Measurements from ENCODE around the gene MAGI1.
"Not testable (repeated sequence)": the region's sequence is repeated elsewhere in the genome, so short reads cannot be mapped to it uniquely, and the experiment has no call there.

The MAGI1 gene

DNA sequence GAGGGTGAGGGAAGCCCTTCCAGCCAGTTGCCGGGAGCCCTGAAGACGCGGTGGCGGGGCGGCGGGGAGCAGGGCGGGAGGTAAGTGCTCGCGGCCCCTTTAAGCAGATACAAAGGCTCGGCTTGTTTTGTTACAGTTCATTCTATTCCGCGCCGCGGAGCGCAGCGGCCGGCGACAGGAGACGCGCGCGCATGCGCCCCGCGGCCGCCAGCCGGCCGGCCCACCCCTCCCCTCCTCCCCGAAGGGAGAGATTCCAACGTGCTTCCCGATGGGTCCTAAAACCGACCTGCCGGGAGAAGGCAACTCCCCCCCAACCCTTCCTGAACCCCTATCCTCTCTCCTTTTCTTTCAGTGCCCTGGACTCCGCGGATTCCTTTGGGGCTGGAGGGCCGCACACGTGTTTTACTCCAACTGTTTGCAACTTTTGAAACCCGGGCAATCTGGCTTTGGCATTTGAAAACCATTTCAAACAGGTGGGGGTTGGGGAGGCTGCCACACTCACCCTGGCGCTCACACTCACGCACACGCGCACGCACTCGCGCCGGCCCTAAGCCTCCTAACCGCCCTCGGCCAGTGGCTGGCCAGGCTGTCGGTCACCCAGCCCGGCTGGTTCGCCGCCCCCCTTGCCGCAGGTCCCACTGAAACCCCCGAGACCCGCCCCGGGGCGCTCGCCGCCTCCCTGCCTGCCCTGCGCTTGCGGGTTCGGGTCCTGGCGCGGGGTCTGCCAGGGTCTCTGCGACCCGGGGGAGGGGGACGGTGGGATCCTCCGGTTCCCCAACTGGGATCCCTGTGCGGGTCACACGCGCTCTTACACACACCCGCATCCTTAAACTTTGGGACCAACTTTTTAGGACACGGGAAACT is at the start of gene MAGI1:
Gene MAGI1, minus strand, starts transcription at position 193 of the 864 bp plus-strand sequence. CDS start 610 bp downstream, outside the sequence.
- peak; percentile 80 for DNase-seq

DNA sequence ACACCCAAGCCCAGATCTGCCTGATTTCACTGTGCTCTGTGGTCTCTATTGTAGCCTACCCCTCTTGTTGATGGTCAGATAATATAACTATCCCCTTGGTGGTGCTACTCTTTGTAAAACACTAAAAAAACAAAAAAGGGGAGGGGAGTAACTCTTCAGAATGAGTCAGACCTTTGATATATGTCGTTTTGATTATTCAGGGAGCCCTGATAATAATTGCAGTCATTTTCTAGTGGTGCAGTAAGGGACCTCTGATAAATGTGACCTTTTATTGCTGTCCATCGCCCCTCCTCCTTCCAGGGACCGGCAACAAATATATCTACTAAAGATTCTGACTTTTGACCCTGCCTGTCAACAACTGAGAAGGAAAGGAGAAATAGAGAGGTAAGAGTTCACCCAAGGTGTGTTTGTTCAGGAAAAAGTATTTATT is 45.1 kb upstream of the MAGI1 start:
- DNase-seq: no peak

DNA sequence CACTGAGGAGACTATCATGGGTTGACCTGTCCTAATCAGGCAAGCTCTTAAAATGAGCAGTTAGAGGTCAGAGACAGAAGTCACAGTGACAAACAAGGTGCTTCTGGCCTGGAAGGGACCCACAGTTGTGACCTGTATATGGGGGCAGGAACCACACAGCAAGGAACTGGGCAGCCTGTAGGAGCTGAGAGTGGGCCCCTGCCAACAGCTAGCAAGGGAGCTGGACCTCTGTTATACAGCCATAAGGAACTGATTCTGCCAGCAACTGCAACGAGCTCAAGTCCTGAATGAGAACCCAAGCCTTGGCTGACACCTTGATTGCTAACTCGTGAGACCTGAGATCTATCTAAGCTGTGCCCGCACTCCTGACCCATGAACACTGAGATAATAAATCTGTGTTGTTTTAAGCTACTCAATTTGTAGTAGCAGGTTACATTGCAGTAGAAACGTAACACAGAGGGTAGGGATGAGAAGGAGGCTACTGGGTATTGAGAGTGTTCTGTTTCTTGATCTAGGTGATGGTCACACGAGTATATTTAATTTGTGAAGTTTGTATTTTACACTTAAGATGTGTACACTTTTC is 44.5 kb upstream of the MAGI1 start:
- DNase-seq: no peak

DNA sequence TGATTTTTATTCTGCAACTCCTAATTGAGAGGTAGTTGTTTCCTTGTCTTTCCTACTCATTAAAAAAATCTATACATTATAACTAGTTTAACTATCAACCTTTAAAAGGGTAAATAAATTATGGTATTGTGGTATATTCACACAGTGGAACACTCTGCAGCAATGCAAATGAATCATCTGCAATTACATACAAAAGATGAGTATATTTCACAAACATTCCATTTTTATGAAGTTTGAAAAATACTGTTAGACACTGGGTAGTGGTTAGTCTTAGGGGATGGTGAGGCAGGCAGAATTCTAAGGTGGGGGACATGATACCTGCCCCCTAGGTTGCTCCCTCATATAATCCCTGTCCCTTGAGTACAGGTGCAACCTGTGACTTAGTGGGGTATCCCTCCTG is 44.0 kb upstream of the MAGI1 start:
- no peak for DNase-seq

DNA sequence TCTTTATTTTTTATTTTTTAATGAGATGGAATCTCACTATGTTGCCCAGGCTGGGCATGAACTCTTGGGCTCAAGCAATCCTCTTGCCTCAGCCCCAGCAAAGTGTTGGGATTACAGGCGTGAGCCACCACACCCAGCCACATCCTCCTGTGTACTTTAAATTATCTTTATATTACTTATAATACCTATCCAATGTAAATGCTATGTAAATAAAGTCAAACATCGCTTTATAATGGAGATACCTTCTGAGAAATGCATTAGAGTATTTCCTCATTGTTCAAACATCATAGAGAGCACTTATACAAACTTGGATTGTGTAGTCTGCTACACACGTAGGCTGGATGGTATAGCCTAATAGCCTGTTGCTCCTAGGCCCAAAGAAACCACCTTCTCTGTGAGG is 41.4 kb upstream of the MAGI1 start:
- DNase-seq: no peak

DNA sequence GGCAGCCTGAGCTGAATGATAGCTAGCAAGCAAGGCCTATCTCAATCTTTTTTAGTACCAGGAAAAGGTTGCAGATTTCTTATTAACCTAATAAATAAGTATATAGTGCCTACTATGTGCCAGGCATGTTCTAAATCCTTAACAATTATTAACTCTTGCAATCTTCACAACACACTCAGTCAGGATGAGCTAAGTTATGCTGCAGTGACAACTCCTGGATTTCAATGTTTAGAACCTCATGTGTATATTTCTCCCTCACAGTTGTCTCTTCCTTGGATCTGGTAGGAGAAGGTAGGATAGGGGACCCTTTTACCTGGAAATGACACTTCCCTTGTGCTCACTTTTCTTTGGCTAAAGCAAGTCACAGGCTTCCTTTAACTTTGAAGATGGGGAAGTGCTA is 39.3 kb upstream of the MAGI1 start:
- DNase-seq: no peak

DNA sequence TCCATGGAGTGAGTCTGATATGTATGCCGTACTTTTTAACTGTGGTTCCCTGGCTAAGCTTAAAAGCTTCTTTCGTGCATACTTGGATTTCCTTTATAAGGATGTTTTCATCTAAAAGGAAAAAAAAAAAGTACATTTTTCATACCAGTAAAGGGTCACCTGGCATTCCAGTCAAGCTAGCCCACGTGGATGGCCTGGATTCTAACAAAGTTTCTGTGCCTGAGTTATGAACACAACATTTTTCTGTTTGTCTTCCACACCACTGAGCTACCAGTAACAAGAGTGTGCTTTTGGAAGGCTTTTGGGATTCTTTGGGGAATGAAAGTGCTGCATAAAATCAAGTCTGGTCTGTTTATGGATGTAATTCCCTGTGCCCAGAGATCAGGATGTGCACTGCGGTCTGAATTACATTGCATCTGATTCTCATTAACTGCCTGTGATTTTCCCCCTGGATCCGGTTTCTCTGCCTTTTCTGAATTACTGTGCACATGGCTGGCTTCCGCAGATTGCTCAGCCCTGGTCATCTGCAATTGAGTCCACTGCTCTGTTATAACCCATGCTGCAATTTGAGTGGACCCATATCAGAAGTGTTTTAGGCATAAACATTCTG is 38.2 kb upstream of the MAGI1 start:
- no peak for DNase-seq

DNA sequence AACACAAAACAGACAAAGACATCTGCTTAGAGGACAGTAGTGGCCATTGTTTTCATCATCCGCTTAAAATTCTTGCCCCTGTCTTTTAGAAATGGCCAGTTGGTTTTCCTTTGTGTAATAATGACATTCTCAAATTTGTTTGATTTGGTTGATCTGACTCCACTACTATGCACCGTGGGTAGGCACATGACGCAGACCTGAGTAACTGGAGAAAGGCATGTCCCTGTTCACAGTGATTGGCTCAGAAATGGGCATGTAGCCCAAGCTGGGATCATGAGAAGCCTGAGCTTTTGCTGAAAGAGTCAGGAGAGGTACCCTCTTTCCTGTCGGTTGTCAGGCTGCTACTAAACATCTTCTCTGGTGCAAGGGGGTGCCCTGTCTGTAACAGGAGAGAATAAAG is 36.6 kb upstream of the MAGI1 start:
- no peak for DNase-seq

DNA sequence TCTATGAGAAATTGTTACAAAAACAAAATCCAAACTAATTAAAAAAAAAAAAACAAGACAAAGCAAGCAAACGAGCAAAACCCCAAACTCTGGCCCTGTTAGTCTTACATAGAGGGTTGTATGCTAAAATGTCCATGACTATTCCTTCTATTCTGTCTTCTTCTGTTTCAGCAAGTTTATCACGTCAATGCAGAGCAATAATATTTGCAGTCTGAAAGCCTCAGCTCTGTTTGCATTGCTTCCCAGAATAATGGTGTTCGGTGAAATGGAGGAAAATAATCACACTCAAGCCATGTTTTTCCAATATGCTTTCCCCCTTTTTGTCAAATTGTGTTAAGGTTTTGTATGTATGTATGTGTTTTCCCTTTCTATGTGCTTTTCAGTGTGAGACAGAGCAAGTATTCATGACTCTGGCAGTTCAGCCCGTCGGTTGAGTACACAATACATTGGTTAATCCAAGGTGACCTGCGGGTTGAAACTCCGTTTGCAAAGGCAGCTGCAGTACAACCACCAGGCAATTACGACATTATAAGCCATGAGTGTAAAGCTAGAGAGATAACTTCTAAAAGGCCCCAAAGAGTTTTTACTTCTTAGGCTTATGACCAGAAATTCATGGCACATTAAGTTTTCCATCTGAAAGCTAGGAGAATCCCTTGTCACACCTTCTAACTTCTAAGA is 34.9 kb upstream of the MAGI1 start:
- no peak for DNase-seq

DNA sequence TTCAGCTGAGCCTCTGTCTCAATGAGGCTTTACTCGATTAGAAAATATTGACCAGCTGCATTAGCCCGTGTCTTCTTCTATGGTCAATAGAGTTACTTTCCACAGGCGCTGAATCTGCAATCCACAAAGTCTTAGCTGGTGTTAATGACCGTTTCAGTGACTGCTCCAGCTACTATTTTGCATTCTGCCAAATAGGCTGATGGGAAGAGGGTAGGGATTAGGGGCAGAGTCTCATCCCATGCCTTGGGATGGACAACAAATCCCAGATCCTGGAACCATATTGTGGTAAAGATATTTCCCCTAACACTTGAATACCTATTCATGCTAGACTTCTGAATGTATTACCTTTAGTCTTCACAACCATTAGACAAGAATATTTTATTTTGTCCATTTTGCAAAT is 29.5 kb upstream of the MAGI1 start:
- DNase-seq: no peak

DNA sequence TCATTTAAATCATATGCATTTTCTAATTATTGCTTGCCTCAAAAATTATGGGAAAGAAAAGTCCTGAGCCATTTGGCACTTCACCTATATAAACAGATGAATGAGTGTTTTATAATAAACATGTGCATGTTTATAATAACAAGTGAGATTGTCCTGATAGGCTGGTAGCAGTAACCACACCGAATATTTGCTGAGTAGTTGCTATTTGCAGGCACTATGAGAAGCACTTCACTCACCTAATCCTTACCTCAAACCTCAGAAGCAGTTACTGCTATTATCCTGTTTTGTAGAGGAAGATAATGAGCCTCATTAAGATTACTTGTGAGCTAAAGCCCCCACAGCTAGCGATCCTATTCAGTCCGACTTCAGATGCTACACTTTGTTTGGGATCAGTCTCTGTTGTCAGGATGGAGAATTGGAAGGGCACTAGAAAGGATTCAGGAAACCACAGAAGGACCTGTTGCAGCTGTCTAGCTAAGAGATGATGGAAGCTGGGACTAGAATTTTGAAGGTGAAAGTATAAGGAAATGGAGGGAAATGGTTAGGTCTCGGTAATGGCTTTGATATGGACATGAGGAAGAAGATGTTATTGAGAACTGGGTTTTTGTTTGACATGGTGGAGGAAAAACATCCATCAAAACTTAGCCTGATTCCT is 28.4 kb upstream of the MAGI1 start:
- DNase-seq: no peak

DNA sequence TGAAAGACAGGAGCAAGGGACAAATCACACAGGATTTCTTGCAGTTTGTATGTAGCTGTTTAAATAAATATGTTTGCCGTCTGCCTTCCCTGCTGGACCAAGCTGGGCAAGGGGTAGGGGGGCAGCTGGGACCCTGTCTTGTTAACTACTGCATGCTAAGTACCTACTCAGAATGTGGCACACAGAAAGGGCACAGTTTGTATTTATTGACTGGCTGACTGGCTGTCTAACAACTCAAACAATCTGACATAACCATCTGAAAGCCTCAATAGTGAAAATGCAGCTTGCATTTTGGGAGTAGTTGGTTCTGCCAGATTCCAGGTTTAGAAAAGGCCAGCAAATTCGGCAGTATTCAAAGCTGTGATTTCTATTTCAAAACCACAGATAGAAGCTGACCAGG is 16.6 kb upstream of the MAGI1 start:
- no peak for DNase-seq

DNA sequence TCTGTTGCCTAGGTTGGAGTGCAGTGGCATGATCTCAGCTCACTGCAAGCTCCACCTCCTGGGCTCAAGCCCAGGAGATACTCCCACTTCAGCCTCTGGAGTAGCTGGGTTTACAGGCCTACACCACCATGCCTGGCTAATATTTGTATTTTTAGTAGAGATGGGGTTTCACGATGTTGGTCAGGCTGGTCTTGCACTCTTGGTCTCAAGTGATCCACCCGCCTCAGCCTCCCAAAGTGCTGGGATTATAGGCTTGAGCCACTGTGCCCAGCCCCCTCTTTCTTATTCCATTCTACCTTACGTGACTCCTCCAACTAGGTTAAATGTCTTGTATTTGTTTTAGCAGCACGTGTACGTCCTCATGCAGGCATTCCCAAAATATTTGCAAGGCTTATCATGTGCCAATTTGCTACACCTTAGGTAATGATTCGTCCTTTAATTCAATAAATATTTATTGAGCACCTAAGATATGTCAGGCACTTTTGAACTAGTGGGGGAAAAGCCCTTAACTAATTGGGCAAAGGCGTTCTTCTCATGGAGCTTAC is 14.9 kb upstream of the MAGI1 start:
- DNase-seq: no peak

DNA sequence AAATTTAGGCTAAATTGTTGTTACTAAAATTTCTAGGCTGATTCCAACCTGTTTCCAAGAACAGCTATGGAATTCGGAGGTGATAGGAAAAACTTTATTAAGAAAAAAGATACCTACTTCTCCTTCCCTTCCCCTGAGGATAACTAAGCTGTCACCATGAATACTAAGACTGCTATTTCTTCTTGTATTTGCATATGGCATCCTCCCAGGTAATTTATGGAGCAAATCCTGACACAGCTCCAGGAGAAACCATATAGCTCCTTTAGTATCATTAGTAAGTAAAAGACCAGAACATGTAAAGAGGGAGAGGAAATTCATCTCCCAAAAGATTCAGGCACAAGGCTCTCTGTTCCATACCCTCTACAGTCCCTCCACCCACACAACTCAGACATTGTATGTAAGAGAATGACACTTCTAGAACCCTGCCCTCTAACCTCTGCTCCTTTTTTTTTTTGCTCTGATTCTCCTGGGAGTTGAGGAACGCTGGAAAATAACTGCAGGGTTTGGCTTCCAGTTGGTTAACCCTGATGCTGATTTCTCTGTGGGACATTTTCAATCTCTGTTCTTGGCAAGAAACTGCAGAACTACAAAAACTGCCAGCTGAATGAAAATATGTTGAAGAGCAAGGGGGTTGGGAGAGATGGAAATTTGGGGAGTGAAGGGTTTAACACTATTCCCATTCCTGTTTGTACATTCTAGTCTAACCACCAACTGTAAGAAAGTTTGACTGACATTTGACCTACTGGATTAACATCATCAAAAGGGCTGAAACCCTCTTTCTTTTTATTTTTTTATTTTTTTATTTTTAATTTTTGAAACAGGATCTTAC is 14.2 kb upstream of the MAGI1 start:
- no peak for DNase-seq

DNA sequence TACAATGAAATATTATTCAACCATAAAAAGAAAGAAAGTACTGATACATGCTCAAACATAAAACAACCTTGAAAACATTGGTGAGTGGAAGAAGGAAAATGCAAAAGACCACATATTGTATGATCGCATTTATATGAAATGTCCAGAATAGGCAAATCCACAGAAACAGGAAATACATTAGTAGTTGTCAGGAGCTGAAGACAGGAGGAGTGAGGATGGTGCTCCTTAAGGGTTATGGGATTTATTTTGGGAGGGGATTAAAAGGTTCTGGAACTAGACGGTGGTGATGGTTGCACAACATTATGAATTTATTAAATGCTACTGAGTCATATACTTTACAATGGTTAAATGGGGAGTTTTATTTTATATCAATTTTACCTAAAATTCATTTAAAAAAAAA is 12.1 kb upstream of the MAGI1 start:
- no peak for DNase-seq

DNA sequence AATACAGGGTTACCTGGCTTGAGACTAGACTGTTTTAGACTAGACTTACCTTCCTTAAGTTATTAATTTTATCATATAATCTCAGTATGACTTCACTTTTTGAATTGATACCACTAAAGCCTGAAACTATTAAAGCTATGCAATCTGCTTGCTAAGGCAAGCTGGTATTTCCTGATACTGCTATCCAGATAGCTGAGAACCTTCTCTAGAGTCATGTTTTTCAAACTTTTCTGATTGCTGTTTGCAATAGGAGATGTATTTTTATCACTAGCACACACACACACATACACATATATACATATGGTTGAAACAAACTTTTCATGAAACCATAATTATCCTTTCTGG is 9.3 kb upstream of the MAGI1 start:
- no peak for DNase-seq

DNA sequence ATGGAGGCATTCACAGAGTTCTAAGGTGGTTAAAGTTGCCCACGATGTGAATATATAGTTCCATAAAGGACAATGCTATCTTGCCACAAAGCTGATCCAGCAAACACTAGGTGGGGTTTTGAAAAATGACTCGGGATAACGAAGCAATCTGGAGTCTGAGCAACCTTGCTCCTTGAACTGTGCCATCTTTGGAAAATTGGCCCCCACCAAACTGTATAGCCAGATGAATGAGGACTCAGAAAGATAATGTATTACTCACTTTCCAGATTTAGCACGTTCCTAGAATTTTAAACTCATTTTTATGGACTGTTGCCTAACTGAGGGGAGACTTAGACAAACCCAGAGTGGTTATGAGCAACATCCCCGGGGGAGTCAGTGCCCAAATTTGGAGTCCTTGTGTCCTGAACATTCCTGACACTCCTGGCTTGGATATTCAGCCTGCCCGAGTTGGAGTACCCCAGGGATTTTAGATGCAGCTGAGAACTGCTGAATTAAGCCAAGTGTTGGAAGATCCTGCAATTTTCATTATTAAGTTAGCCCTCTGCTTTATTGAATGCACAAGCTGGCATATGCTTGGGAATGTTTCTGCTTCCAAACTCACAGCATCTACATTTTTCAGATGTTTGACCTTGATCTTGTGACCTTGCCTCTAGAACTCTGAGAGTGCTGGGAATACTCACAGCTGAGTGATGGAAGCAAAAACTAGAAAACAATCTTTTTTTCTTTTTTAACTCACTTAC is 8.8 kb upstream of the MAGI1 start:
- no peak for DNase-seq

DNA sequence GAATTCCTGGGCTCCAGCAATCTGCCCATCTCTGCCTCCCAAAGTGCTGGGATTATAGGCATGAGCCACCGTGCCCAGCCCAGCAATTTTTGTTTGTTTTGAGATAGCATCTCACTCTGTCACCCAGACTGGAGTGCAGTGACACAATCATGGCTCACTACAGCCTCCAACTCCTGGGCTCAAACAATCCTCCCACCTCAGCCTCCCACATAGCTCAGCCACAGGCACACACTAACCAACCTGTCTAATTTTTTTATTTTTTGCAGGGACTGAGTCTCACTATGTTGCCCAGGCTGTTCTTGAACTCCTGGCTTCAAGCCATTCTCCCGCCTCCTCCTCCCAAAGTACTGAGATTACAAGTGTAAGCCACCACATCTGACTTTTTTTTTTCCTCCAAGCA is 7.6 kb upstream of the MAGI1 start:
- DNase-seq: not testable (repeated sequence)

DNA sequence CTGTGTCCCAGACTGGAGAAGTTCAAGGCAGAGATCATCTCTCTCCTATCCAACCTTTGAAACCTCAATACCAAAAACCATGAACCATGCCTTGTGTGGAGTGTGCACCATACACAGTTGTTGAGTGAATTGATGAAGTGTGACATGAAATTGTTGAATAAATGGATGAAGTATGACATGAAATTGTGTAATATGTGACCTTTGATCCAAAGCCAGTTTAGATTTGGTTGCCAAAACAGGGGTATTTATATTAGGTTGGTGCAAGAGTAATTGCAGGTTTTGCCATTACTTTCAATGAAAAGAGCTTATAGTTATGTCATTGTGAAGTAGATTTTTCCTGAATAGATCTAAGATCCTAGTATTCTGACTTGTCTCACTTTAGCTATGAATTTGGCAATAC is 3.1 kb upstream of the MAGI1 start:
- DNase-seq: no peak

DNA sequence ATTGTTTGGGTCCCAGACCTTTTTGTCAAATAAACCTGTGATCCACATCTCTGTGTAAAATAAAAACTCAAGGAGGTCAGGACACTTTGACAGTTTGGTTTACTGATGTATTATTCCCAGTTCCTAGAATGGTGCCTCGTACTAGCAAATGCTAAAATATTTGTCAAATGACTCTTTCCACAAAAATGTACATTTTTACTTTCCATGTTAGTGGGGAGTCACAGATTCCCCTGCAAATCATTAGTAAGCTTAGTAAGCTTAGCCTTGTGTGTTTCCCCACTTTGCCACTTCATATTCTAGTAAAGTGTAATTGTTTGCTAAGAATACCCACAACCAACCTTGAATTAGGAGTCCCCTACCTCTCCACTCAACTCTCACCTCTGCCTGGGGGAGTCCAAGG is 2.4 kb upstream of the MAGI1 start:
- DNase-seq: no peak

DNA sequence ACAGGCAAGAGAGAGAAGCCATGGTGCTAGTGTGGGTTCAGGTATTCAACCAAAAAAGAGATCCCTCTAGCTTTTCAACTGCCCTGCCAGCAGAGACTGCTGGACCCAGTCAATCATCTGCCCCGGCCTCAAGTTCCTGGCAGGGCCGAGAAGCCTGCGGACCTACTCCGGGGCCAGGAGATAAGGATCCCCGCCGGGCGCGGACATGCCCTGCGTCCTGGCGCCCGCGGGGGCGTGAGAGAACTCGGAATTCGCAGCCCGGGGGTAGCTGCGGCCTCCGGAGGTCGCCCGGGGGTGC is 821 bp upstream of the MAGI1 start:
- DNase-seq: no peak

DNA sequence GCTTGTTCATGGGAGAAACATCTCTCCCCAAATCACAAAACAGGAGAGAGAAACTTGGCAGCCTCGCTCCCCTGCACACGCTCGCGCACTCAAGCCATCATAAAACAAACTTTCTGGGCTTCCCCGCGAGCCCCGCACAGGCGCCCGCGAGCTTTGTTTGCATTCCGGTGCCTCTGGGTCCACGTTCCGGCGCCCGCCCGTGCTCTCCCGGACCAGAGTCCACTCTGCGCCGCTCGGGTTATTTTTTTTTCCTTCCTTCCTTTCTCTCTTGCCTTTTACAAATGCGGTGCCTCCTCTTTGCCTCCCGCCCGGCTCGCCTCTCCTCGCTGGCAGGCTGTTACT is 363 bp downstream of the MAGI1 start:
- DNase-seq: no peak

Measured in DMS153 (cell line).